Measurements from ENCODE around the gene ZNG1E.
"Not testable (repeated sequence)": the region's sequence is repeated elsewhere in the genome, so short reads cannot be mapped to it uniquely, and the experiment has no call there.

DNA sequence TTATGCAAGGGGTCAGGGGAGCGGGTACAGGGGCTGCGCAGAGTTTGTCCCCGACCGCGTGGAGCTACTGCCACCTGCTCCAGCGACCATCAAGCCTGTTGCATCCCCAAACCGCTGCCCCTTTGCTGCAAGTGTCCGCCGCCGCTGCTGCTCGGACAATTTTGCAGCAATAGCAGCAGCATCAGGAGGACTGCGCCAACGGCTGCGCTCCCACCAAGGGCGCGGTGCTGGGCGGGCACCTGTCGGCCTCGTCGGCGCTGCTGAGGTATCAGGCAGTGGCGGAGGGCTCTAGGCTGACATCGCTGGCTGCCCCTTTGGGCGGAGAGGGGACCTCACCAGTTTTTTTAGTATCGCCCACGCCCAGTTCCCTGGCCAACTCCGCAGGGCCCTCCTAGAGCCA lies 62.4 kb downstream of the ZNG1E start:
- TF ChIP-seq, protein P1, sequence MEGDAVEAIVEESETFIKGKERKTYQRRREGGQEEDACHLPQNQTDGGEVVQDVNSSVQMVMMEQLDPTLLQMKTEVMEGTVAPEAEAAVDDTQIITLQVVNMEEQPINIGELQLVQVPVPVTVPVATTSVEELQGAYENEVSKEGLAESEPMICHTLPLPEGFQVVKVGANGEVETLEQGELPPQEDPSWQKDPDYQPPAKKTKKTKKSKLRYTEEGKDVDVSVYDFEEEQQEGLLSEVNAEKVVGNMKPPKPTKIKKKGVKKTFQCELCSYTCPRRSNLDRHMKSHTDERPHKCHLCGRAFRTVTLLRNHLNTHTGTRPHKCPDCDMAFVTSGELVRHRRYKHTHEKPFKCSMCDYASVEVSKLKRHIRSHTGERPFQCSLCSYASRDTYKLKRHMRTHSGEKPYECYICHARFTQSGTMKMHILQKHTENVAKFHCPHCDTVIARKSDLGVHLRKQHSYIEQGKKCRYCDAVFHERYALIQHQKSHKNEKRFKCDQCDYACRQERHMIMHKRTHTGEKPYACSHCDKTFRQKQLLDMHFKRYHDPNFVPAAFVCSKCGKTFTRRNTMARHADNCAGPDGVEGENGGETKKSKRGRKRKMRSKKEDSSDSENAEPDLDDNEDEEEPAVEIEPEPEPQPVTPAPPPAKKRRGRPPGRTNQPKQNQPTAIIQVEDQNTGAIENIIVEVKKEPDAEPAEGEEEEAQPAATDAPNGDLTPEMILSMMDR (IDR thresholded peaks at IDR 0.05; ENCODE audit: low read depth, low read length, poor library complexity, severe bottlenecking) = not testable (repeated sequence)
- not testable (repeated sequence) for TF ChIP-seq EZH2phosphoT487 (IDR thresholded peaks at IDR 0.05; ENCODE audit: borderline replicate concordance, low read length)

All from DOHH2 (cell line).